ENCODE data around the gene GALNT4. TPM values are rescaled to one million over a fixed set of nuclear protein-coding genes. Genes with fewer than 3 reads are reported as not detected.

The GALNT4 gene
- total RNA-seq, 2 donors from 2014 or later, result 8.2 to 16.6 TPM

DNA sequence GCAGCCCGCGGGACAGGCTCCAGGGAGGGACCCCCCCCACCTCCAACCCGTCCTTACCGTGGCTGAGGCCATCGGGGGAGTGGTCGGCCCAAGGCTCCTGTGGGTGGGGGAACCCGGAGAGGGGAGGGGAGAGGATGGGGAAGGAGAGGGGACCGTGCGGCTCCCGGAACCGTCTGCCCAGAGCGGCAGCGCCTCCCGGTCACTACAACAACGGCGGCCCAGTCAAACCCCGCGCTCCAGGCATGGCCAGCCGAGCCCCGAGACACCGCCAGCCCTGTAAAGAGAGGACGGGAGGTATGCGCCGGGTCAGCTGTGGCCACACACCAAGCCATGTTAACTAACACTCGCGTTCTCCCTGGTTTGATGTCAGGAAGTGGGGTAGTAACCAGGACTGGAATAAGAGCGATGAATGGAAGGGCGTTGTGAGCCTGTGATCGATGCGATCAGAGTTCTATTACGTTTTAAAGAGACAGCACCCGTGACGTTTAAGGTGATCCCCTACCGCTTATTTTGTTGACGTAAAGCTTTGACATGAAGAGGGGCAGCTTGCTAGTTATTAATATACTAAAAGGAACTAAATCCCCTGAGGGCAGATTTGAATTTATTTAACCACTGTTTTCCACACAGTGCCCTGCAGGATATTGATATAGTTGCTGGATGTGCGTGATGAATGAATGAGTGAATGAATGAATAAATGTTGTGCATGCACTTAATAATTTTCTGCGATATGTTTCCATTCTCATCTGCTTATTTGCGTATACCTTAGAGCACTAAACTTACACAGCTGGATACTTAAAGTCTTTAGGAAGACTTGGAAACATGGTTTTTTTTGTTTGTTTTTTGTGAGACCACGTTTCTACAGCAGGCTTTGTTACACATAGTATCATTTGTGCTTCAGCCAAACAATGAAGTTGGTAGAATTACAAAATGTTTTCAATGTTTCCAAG lies 1.5 kb upstream of the GALNT4 start, which contains the start of gene POC1B:
Gene POC1B (minus strand): TSS at position 224 of the 947 bp plus-strand sequence. CDS start 152 bp downstream, at position 72.
- intact Hi-C loops (cut with DNase I), result loop anchor here (10.0 kb wide), 1 partner anchor 501 kb away; no protein-coding TSS in a partner anchor
- peaks cover 35% of the 10 kb centered on the region for H3K4me1 ChIP-seq
- peak within 1 kb of the TSS; percentile 80 to 99 for H3K4me3 ChIP-seq
- ATAC-seq (peak; percentile 69), DNase-seq (peak; percentile 68 to 80 (median 70))
- no peaks in the 10 kb centered on the region for H3K9me3 ChIP-seq
- no peaks in the 10 kb centered on the region for H3K36me3 ChIP-seq (replicated peaks in 1 of 2; ENCODE audit: insufficient read depth in 1 of 2, low read depth in 2 of 2)
- WGBS, 2 donors, result 0 to 1% methylated on average over 30 to 32 of the region's 39 CpGs
- H3K27me3 ChIP-seq, result no peaks in the 10 kb centered on the region
- H3K27ac ChIP-seq, result peak within 1 kb of the TSS; percentile 47 to 94 (median 88)
- TF ChIP-seq, protein P1, sequence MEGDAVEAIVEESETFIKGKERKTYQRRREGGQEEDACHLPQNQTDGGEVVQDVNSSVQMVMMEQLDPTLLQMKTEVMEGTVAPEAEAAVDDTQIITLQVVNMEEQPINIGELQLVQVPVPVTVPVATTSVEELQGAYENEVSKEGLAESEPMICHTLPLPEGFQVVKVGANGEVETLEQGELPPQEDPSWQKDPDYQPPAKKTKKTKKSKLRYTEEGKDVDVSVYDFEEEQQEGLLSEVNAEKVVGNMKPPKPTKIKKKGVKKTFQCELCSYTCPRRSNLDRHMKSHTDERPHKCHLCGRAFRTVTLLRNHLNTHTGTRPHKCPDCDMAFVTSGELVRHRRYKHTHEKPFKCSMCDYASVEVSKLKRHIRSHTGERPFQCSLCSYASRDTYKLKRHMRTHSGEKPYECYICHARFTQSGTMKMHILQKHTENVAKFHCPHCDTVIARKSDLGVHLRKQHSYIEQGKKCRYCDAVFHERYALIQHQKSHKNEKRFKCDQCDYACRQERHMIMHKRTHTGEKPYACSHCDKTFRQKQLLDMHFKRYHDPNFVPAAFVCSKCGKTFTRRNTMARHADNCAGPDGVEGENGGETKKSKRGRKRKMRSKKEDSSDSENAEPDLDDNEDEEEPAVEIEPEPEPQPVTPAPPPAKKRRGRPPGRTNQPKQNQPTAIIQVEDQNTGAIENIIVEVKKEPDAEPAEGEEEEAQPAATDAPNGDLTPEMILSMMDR (IDR thresholded peaks at IDR 0.05), result peak in 1 of 7 experiments; percentile 3
- peak; percentile 30 to 75 (median 70) for TF ChIP-seq POLR2A (IDR thresholded peaks at IDR 0.05)

DNA sequence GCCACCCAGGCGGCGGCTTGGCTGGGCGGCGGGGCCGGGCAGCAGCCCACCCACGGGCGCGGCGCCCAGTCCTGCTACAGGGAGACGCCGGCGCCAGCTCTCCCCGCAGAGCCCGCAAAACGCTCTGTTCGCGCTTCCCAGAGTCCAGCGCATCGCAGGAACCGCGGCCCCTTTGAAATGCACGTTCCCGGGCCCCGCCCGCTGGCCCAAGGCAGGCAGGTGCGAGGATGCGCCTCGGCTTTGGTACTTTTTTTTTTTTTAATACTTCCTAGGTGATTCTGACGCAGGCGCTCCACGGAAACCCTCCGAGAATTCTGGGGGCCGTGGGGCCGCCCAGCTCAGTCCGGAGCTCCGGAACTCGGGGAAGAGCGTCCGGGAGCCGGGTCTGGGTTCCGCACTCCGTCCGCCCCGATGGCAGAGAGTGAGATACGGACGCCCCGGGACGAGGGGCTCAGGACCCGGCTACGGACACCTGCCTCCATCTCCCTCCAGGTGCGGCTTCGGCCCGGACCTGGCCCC lies 768 bp upstream of the GALNT4 start:
- Histone ChIP-seq H3K4me1 (peaks cover 37% of the 10 kb centered on the region), H3K36me3 (replicated peaks in 1 of 2; ENCODE audit: insufficient read depth in 1 of 2, low read depth in 2 of 2) (no peaks in the 10 kb centered on the region), H3K9me3 (no peaks in the 10 kb centered on the region), H3K4me3 (peak overlapping the region; percentile 80 to 99), H3K27ac (peak overlapping the region; percentile 47 to 94 (median 88)), H3K27me3 (no peaks in the 10 kb centered on the region)
- no peak for TF ChIP-seq POLR2A (IDR thresholded peaks at IDR 0.05)
- TF ChIP-seq, protein P1 (IDR thresholded peaks at IDR 0.05), result no peak
- WGBS, 2 donors, result 0 to 1% methylated on average over 33 to 50 of the region's 53 CpGs
- ATAC-seq (peak; percentile 30), DNase-seq (peak; percentile 37 to 57 (median 45))
- intact Hi-C loops (cut with DNase I), result loop anchor here (10.0 kb wide), 1 partner anchor 501 kb away; no protein-coding TSS in a partner anchor

DNA sequence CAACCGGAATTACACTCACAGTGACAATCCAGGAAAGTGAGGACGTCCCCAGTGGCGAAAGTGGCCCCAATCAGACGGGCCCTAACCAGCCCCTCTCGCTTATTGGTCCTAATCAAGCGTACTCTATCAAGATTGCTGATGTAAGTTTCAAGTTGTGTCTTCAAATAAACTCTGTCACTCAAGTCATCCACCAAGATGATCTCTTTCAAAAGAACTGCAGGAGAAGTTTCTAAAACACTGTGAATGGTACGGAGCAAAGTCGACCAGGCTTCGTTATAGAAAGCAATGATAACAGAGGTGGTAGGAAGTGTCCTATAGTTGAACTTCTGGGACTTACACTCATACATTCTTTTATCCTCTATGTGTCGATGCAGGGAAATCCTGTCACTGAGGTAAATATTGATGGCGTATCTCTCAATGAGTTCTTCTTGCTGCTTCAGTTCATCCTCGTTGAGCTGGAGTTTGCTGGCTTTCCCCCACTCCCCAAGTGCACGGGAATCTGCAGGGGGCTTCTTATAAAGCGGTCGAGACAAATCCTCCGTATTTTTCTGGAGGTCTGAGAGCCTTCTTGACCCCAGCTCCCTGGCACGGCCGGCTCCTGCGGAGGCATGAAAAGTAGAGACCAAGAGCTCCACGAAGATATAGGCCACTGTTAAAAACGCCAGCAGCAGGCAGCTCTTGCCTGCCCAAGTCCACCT lies 604 bp downstream of the GALNT4 start:
- Histone ChIP-seq H3K9me3 (no peaks in the 10 kb centered on the region), H3K36me3 (replicated peaks in 1 of 2; ENCODE audit: insufficient read depth in 1 of 2, low read depth in 2 of 2) (no peaks in the 10 kb centered on the region), H3K27me3 (no peaks in the 10 kb centered on the region), H3K4me3 (peak overlapping the region; percentile 80 to 99), H3K27ac (peak overlapping the region; percentile 47 to 94 (median 88)), H3K4me1 (peaks cover 37% of the 10 kb centered on the region)
- no peak for TF ChIP-seq POLR2A (IDR thresholded peaks at IDR 0.05)
- TF ChIP-seq, protein P1 (IDR thresholded peaks at IDR 0.05), result no peak
- DNase-seq (no peak), ATAC-seq (no peak)
- 11% methylated on average over 21 of the region's 21 CpGs for WGBS, 2 donors
- intact Hi-C loops (cut with DNase I), result loop anchor here (5.0 to 10.0 kb wide), 2 partner anchors 52 to 499 kb away; no protein-coding TSS in a partner anchor

DNA sequence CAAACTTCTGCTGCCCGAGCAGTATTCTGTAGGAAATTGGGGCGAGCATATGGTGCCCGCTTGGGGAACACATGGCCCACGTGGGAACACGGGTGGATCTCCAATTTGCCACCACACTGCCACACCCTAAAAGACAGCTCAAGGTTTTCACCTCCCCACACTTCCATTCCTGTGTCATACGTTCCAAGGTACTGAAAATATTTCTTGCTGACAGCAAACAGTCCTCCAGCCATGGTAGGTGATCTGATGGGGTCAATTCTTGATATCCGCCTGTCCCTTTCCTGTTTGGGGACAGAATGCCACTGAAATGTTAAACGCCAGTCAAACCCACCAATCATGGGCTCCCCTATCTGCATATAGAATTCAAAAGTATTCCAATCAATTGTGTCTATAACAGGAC lies 1.2 kb downstream of the GALNT4 start:
- TF ChIP-seq, protein P1 (IDR thresholded peaks at IDR 0.05), result no peak
- no peak for TF ChIP-seq POLR2A (IDR thresholded peaks at IDR 0.05)
- H3K4me1 ChIP-seq, result peaks cover 37% of the 10 kb centered on the region
- H3K27me3 ChIP-seq, result no peaks in the 10 kb centered on the region
- no peak for ATAC-seq
- H3K36me3 ChIP-seq (replicated peaks in 1 of 2; ENCODE audit: insufficient read depth in 1 of 2, low read depth in 2 of 2), result no peaks in the 10 kb centered on the region
- H3K4me3 ChIP-seq, result no peak overlapping the region
- no peak for DNase-seq
- 51 to 64% methylated on average over 8 of the region's 8 CpGs for WGBS, 2 donors
- no peaks in the 10 kb centered on the region for H3K9me3 ChIP-seq
- peak overlapping the region in 1 of 4 donors; percentile 94 for H3K27ac ChIP-seq
- intact Hi-C loops (cut with DNase I), result loop anchor here (5.0 to 10.0 kb wide), 2 partner anchors 51 to 499 kb away; no protein-coding TSS in a partner anchor

Measured in body of pancreas (tissue), 4 donors.